ENCODE data around the gene EHBP1. TPM values are rescaled to one million over a fixed set of nuclear protein-coding genes. Genes with fewer than 3 reads are reported as not detected.

EHBP1 gene
- total RNA-seq, 2 donors from 2014 or later = 34.6 to 49.8 TPM

DNA sequence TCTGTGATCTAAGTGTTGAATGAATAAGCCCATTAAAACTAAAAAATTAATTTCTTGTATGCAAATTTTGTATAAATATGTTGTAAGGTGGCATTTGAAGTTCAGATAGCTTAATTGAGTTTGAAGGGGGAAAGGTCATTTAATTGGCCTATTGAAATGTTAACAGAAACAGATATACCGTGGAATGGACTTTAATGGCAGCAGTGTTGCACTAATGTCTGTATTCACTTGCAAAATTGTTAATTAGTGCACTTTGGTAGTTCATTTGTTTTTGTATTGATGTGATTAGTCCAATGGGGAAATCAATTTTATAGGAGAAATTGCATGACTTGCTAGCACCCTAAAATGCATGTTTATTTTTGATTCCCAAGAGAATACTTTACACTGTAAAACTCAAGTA, 303.3 kb downstream of the EHBP1 start:
- H3K4me1 Mint-ChIP-seq = peaks cover 37% of the 10 kb centered on the region
- H3K36me3 Mint-ChIP-seq (ENCODE audit: low read depth) = no peaks in the 10 kb centered on the region
- no peak for DNase-seq
- Histone ChIP-seq H3K9me3 (ENCODE audit: control insufficient read depth, low read length) (no peaks in the 10 kb centered on the region), H3K4me3 (ENCODE audit: low read length) (no peak overlapping the region), H3K27ac (ENCODE audit: low read depth, low read length) (no peak overlapping the region), H3K36me3 (ENCODE audit: control insufficient read depth, insufficient read depth, low read length) (peaks cover 4% of the 10 kb centered on the region), H3K9ac (ENCODE audit: extremely low read depth, low read length, poor library complexity, severe bottlenecking) (no peak overlapping the region), H3K27me3 (ENCODE audit: control insufficient read depth, insufficient read depth, low read length, poor library complexity, severe bottlenecking) (no peaks in the 10 kb centered on the region), H3K4me1 (ENCODE audit: control insufficient read depth, insufficient read depth, low read length) (no peaks in the 10 kb centered on the region)
- H3K27ac Mint-ChIP-seq = no peak overlapping the region
- H3K9me3 Mint-ChIP-seq = no peaks in the 10 kb centered on the region
- H3K27me3 Mint-ChIP-seq (ENCODE audit: insufficient read depth) = no peaks in the 10 kb centered on the region
- no peak overlapping the region for H3K4me3 Mint-ChIP-seq
- TF ChIP-seq, protein P1, sequence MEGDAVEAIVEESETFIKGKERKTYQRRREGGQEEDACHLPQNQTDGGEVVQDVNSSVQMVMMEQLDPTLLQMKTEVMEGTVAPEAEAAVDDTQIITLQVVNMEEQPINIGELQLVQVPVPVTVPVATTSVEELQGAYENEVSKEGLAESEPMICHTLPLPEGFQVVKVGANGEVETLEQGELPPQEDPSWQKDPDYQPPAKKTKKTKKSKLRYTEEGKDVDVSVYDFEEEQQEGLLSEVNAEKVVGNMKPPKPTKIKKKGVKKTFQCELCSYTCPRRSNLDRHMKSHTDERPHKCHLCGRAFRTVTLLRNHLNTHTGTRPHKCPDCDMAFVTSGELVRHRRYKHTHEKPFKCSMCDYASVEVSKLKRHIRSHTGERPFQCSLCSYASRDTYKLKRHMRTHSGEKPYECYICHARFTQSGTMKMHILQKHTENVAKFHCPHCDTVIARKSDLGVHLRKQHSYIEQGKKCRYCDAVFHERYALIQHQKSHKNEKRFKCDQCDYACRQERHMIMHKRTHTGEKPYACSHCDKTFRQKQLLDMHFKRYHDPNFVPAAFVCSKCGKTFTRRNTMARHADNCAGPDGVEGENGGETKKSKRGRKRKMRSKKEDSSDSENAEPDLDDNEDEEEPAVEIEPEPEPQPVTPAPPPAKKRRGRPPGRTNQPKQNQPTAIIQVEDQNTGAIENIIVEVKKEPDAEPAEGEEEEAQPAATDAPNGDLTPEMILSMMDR (conservative IDR thresholded peaks at IDR 0.05) = no peak
- WGBS, 2 experiments (ENCODE audit: insufficient coverage in 1 of 2, insufficient read length in 1 of 2) = 44 to 79% methylated on average over 1 of the region's 1 CpG

DNA sequence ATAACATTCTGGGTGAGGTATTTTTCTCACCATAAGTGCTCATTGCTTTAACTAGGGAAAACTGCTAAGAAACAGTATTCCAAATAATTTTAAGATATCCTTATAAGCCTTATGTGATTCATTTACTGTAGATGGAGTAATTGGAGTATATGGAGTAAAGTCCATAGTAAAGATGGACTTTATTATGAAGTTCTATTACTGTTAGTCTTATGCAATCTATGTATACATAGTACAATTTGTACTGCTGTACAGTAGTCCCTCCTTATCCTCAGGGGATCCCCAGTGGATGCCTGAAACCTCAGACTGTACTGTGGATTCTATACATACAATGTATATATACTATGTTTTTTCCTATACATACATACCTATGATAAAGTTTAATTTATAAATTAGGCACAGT, 304.0 kb downstream of the EHBP1 start:
- no peaks in the 10 kb centered on the region for H3K36me3 Mint-ChIP-seq (ENCODE audit: low read depth)
- Histone ChIP-seq H3K9ac (ENCODE audit: extremely low read depth, low read length, poor library complexity, severe bottlenecking) (no peak overlapping the region), H3K4me1 (ENCODE audit: control insufficient read depth, insufficient read depth, low read length) (no peaks in the 10 kb centered on the region), H3K27ac (ENCODE audit: low read depth, low read length) (no peak overlapping the region), H3K36me3 (ENCODE audit: control insufficient read depth, insufficient read depth, low read length) (peaks cover 4% of the 10 kb centered on the region), H3K27me3 (ENCODE audit: control insufficient read depth, insufficient read depth, low read length, poor library complexity, severe bottlenecking) (no peaks in the 10 kb centered on the region), H3K4me3 (ENCODE audit: low read length) (no peak overlapping the region), H3K9me3 (ENCODE audit: control insufficient read depth, low read length) (no peaks in the 10 kb centered on the region)
- H3K4me1 Mint-ChIP-seq = peaks cover 37% of the 10 kb centered on the region
- H3K27ac Mint-ChIP-seq = no peak overlapping the region
- no peak for DNase-seq
- H3K9me3 Mint-ChIP-seq = no peaks in the 10 kb centered on the region
- no peaks in the 10 kb centered on the region for H3K27me3 Mint-ChIP-seq (ENCODE audit: insufficient read depth)
- no peak overlapping the region for H3K4me3 Mint-ChIP-seq
- TF ChIP-seq, protein P1 (conservative IDR thresholded peaks at IDR 0.05) = no peak

DNA sequence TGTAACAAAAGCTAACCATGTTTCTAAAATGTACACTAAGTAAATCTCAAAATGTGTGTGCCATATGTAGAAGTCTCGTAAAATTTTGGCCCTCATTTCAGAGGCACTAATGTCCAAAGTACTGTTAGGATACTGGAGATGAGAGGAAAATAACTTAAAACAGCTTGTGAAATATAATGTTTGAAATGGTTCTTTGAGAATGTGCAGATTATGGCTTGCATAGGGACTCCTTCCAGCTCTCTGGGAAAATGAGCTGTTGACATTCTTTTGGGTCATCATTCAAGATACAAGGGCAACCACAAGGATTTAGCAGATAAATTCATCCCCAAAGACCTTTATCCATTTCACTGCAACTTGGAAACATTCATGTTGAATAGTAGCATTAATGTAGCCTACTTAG, 307.0 kb downstream of the EHBP1 start:
- no peaks in the 10 kb centered on the region for H3K4me1 ChIP-seq (ENCODE audit: control insufficient read depth, insufficient read depth, low read length)
- H3K36me3 Mint-ChIP-seq (ENCODE audit: low read depth) = peaks cover 4% of the 10 kb centered on the region
- H3K27me3 ChIP-seq (ENCODE audit: control insufficient read depth, insufficient read depth, low read length, poor library complexity, severe bottlenecking) = no peaks in the 10 kb centered on the region
- H3K9ac ChIP-seq (ENCODE audit: extremely low read depth, low read length, poor library complexity, severe bottlenecking) = no peak overlapping the region
- peaks cover 23% of the 10 kb centered on the region for H3K4me1 Mint-ChIP-seq
- no peak for DNase-seq
- no peak overlapping the region for H3K4me3 Mint-ChIP-seq
- 83 to 97% methylated on average over 1 of the region's 1 CpG for WGBS, 2 experiments (ENCODE audit: insufficient coverage in 1 of 2, insufficient read length in 1 of 2)
- H3K27me3 Mint-ChIP-seq (ENCODE audit: insufficient read depth) = no peaks in the 10 kb centered on the region
- no peaks in the 10 kb centered on the region for H3K9me3 ChIP-seq (ENCODE audit: control insufficient read depth, low read length)
- no peaks in the 10 kb centered on the region for H3K9me3 Mint-ChIP-seq
- no peak overlapping the region for H3K27ac Mint-ChIP-seq
- H3K36me3 ChIP-seq (ENCODE audit: control insufficient read depth, insufficient read depth, low read length) = peaks cover 4% of the 10 kb centered on the region
- TF ChIP-seq, protein P1 (conservative IDR thresholded peaks at IDR 0.05) = no peak
- H3K4me3 ChIP-seq (ENCODE audit: low read length) = no peak overlapping the region
- H3K27ac ChIP-seq (ENCODE audit: low read depth, low read length) = no peak overlapping the region

Measured in endodermal cell (in vitro differentiated cells).